C4-2B (cell line): ENCODE results near the gene HNRNPA3.
"Not testable (repeated sequence)": the region's sequence is repeated elsewhere in the genome, so short reads cannot be mapped to it uniquely, and the experiment has no call there.

ENCODE experiments used
- H3K27ac ChIP-seq: fragments of 450-650 bp; 2 replicates; pipeline ENCODE4 v1.5.1; 2017
- ZFX ChIP-seq: fragments of 450-650 bp; IDR thresholded peaks from 2 replicates; pipeline ENCODE4 v1.6.1; 2017
- TF ChIP-seq, protein P1 (sequence below): fragments of 450-650 bp; conservative IDR thresholded peaks from 2 replicates; pipeline ENCODE4 v1.5.1; 2017; ENCODE audit warnings: mild to moderate bottlenecking

Gene HNRNPA3

DNA sequence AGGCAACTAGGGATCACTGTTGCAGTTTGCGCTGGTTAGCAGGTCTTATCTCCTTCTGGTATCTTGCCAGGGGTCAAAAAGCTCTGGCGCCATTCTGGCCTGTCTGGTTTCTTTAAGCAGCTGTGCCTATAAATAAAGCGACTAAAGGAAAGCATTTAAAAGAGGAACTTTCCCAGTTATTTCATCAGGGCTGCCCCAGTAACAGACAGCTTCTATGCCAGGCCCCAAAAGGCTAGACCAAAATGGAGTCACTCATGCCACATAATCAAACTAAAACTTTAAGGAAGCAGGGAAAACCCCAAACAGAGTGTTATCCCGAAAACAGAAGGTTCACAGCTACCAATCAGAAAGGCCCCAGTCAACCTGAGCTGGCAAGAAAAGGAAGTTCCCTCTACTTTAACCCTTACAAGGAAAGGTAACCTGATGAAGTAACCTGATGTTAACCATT is 41.2 kb upstream of the HNRNPA3 start:
- no peak overlapping the region for H3K27ac ChIP-seq
- no peak for TF ChIP-seq ZFX
- TF ChIP-seq, protein P1, sequence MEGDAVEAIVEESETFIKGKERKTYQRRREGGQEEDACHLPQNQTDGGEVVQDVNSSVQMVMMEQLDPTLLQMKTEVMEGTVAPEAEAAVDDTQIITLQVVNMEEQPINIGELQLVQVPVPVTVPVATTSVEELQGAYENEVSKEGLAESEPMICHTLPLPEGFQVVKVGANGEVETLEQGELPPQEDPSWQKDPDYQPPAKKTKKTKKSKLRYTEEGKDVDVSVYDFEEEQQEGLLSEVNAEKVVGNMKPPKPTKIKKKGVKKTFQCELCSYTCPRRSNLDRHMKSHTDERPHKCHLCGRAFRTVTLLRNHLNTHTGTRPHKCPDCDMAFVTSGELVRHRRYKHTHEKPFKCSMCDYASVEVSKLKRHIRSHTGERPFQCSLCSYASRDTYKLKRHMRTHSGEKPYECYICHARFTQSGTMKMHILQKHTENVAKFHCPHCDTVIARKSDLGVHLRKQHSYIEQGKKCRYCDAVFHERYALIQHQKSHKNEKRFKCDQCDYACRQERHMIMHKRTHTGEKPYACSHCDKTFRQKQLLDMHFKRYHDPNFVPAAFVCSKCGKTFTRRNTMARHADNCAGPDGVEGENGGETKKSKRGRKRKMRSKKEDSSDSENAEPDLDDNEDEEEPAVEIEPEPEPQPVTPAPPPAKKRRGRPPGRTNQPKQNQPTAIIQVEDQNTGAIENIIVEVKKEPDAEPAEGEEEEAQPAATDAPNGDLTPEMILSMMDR, result no peak

- H3K27ac ChIP-seq, result no peak overlapping the region
- TF ChIP-seq, protein P1, result no peak
Observed at GRCh38 chr2:177172034-177172880, 40.3 kb upstream of the HNRNPA3 start.

DNA sequence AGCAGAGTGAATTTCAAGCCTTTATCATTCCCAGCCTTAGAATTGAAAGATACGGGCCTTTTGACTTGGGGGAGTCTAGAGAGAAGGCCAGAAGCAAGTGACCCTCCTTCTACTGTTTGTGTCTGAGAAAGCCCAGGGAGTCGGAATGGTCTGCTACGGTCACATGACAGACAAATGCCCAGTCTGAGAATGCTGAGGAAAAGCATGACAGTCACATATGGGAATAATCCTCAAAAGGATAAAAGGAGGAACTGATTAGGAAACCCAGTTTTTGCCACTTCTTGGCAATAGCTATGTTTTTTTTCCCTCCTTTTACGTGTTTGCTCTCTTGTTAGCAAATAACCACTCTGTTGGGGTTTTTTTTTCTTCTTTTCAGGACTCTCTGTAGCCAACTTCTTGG is 38.1 kb upstream of the HNRNPA3 start:
- no peak overlapping the region for H3K27ac ChIP-seq

DNA sequence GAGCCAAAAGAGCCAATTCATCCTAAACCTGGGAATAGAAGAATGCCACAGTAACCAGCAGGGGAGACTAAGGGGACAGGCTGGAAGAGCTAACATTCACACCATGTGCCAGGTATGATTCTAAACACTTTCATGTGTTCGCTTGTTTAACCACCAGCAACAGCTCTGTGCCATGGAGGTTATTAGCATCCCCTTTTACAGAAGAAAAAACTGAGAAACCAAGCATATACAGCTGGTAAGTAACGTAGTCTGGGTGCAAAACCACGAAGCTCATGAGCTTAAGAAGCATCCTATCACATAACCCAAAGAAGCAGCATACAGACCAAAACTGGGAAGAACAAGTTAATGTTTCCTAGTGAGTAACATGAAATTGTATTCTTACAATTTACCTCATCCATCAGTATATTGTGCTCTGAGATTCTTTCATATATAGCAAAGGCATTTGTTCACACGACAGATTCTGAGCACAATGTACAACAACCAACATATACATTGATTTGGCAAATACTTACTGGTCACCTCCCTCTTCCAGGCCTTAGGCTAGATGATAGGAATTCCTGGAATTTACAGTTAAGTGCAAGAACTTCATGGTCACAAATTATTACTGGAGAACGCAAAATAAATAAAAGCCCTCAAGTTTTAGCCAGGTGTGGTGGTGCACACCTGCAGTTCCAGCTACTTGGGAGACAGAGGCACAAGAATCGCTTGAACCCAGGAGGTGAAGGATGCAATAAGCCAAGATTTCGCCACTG is 36.5 kb upstream of the HNRNPA3 start:
- H3K27ac ChIP-seq, result no peak overlapping the region
- TF ChIP-seq ZFX, result no peak

More for the DNA sequence above, 38.1 kb upstream of the HNRNPA3 start:
- TF ChIP-seq, protein P1, result no peak
- no peak for TF ChIP-seq ZFX

DNA sequence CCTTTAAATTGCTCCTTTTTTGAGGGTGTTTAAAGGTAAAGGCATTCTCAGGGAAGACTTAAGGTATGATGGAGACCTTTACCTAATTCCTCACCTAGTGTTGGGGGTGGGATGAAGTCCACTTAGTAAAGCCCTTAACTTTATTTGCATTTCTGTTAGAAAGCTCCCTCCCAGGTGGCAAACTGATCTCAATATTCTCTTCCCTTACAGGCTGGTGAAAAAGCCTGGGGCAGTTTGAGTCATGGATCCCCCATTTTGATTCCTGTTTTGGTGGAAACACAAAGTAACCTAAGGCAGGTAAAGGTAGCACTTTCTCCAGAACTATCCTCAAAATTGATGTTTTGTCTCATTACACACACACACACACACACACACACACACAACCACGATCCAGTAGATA is 33.8 kb upstream of the HNRNPA3 start:
- no peak overlapping the region for H3K27ac ChIP-seq
- TF ChIP-seq, protein P1, result no peak
- no peak for TF ChIP-seq ZFX

DNA sequence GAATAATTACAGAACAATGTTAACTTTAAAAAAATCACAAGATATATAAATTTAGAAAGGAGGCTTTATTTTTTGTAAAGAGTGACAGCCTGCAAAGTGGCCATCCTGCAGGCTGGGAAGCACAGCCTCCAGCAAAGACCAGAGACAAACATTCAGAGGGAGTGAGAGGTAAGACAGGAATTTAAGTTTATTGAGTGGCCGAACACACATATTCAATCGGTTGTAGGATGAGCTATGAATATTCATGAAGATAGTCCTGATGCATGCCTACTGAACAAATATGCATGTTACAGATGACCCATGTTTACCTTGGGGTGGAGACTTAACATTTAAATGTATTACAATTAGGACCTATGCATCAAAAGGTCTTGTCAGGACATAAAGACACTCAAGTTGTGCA is 33.4 kb upstream of the HNRNPA3 start:
- no peak overlapping the region for H3K27ac ChIP-seq
- TF ChIP-seq ZFX, result no peak
- TF ChIP-seq, protein P1, result no peak

DNA sequence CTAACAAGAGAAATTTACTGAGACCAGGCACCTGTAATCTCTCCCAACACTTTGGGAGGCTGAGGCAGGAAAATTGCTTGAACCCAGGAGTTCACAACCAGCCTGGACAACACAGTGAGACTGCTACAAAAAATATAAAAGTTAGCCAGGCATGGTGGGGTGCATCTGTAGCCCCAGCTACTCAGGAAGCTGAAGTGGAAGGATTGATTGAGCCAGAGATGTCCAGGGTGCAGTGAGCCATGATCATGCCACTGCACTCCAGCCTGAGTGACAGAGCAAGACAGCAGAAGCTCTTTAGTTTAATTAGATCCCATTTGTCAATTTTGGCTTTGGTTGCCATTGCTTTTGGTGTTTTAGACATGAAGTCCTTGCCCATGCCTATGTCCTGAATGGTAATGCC is 32.9 kb upstream of the HNRNPA3 start:
- not testable (repeated sequence) for H3K27ac ChIP-seq

DNA sequence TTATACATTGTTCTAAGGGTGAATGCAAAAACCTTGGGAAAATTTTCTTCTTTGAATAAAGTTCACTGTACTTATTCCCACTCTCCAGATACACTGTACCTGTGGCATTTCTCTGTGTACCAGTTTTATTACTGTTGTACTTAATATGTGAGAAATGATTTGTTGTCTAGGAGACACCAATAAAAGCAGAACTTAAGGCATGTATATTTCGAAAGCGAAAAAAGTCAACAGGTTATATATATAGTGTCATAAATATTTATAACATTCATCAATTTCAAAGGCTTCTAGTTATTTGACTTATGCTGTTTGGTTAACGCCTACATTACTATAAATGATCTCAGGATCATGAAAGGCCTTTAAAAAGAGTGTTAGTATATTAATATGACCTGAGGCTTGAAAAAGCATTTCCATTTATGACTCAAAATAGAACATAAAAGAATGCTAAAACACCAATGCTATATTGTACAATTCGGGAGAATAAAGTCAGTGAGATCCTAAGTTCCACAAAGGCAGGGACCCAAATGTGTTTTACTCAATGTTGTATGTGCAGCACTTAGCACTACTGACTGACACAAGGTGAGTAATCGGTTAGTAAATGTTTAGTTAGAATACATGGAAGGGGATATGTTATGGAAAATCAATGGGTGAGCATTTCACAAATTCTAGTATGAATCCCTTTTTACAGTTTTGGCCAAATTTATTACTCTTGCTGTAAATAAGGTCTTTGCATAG is 32.2 kb upstream of the HNRNPA3 start:
- no peak overlapping the region for H3K27ac ChIP-seq
- TF ChIP-seq, protein P1, result no peak
- TF ChIP-seq ZFX, result no peak
